Progenitor cell of endocrine pancreas (in vitro differentiated cells): Measurements from ENCODE around the gene ADAM12. TPM values are rescaled to one million over a fixed set of nuclear protein-coding genes. Genes with fewer than 3 reads are reported as not detected.

Experiments
- DNase-seq: peaks from one replicate; pipeline ENCODE4 v3.0.0; 2021; ENCODE audit warnings: low spot score; ENCODE audit not compliant: unreplicated experiment
- H3K27ac Mint-ChIP-seq: 2 replicates; pipeline ENCODE4 v1.8.0; 2021; ENCODE audit warnings: mild to moderate bottlenecking, moderate library complexity, mixed read lengths
- H3K27me3 Mint-ChIP-seq: 2 replicates; pipeline ENCODE4 v1.8.0; 2021; ENCODE audit warnings: mixed read lengths
- H3K36me3 Mint-ChIP-seq: 2 replicates; pipeline ENCODE4 v1.8.0; 2022; ENCODE audit warnings: mixed read lengths; ENCODE audit not compliant: insufficient read depth
- H3K4me1 Mint-ChIP-seq: 2 replicates; pipeline ENCODE4 v1.8.0; 2021; ENCODE audit warnings: low read depth, mixed read lengths
- H3K4me3 Mint-ChIP-seq: 2 replicates; pipeline ENCODE4 v1.8.0; 2021; ENCODE audit warnings: low read depth, mild to moderate bottlenecking, moderate library complexity, mixed read lengths
- H3K9me3 Mint-ChIP-seq: 2 replicates; pipeline ENCODE4 v1.8.0; 2021; ENCODE audit warnings: low read depth, mixed read lengths
- total RNA-seq: library from RNA; stranded (reverse); gene quantifications from 2 replicates; pipeline ENCODE4 v1.2.1, GENCODE V29; 2021
- TF ChIP-seq, protein P1 (sequence below): fragments of 200-600 bp; sonication (generic); IDR thresholded peaks from one replicate; pipeline ENCODE4 v1.5.0; 2021; ENCODE audit warnings: antibody characterized with exemption, mild to moderate bottlenecking; ENCODE audit not compliant: unreplicated experiment

Gene ADAM12
- total RNA-seq, 1 donor from 2014 or later: 1.8 TPM

DNA sequence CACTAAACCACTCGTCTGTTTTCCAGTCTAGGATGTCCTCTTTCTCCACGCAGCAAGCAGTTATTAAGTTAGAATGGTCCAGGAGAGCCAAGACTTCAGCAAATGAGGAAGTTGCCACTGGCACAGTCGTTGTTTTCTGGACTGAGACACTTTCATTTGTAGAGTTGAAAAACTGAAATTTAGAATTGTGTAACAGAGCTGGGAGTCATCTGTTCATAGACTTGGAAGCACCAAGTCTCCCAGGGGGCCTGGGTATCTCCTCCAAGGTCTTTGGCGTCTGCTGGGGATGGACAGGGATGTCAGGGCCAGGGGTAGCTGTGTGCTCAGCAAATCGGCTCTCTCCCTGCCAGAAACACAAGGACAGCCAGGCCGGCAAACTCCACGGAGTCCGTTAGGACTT, 283.5 kb downstream of the ADAM12 start:
- no peak overlapping the region for H3K4me3 Mint-ChIP-seq
- peaks cover 1% of the 10 kb centered on the region for H3K4me1 Mint-ChIP-seq
- H3K27me3 Mint-ChIP-seq: peaks cover 6% of the 10 kb centered on the region
- H3K27ac Mint-ChIP-seq: no peak overlapping the region
- TF ChIP-seq, protein P1, sequence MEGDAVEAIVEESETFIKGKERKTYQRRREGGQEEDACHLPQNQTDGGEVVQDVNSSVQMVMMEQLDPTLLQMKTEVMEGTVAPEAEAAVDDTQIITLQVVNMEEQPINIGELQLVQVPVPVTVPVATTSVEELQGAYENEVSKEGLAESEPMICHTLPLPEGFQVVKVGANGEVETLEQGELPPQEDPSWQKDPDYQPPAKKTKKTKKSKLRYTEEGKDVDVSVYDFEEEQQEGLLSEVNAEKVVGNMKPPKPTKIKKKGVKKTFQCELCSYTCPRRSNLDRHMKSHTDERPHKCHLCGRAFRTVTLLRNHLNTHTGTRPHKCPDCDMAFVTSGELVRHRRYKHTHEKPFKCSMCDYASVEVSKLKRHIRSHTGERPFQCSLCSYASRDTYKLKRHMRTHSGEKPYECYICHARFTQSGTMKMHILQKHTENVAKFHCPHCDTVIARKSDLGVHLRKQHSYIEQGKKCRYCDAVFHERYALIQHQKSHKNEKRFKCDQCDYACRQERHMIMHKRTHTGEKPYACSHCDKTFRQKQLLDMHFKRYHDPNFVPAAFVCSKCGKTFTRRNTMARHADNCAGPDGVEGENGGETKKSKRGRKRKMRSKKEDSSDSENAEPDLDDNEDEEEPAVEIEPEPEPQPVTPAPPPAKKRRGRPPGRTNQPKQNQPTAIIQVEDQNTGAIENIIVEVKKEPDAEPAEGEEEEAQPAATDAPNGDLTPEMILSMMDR: no peak
- no peaks in the 10 kb centered on the region for H3K36me3 Mint-ChIP-seq
- no peak for DNase-seq
- H3K9me3 Mint-ChIP-seq: no peaks in the 10 kb centered on the region

DNA sequence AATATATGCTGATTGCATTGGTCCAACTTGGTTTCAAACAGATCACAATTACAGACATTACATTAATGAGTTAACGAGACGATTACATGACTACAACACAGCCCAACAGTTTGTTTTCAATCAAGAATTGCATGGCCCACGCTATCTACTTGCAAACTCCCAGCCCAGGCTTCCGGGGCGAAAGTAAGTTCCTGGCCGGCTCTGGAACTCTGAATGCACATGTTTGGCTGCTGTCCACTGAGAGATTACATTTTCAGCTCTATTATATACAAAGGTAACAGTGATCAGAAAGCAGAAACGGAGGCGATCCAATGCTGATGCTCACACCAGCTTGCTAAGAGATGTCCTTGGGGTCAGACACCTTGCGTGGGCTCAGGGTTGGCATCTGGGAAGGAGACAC, 285.6 kb downstream of the ADAM12 start:
- DNase-seq: no peak
- no peak overlapping the region for H3K4me3 Mint-ChIP-seq
- H3K27ac Mint-ChIP-seq: no peak overlapping the region
- peaks cover 6% of the 10 kb centered on the region for H3K27me3 Mint-ChIP-seq
- H3K4me1 Mint-ChIP-seq: no peaks in the 10 kb centered on the region
- no peaks in the 10 kb centered on the region for H3K36me3 Mint-ChIP-seq
- H3K9me3 Mint-ChIP-seq: no peaks in the 10 kb centered on the region
- TF ChIP-seq, protein P1: no peak

DNA sequence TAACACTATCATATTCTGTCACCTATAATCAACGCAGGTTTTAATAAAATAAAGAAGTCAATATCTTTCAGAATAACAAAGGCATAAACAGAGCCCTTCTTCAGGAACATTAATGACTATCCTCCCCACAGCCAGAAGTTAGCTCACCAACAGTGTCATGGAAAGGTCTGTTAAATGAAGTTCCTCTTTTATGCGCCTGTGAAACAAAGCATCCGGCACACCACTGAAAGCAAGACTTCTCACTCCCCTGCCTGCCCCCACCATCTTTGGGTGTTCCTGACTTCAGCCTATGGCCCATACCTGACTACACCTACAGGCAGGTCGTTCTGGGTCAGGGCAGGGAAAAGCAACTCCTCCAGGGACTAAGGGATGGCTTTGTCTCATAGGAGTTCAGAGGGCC, 286.5 kb downstream of the ADAM12 start:
- Mint-ChIP-seq H3K9me3 (no peaks in the 10 kb centered on the region), H3K4me1 (no peaks in the 10 kb centered on the region), H3K27ac (no peak overlapping the region), H3K4me3 (no peak overlapping the region), H3K36me3 (no peaks in the 10 kb centered on the region), H3K27me3 (peaks cover under 1% of the 10 kb centered on the region)
- no peak for DNase-seq
- TF ChIP-seq, protein P1: no peak

DNA sequence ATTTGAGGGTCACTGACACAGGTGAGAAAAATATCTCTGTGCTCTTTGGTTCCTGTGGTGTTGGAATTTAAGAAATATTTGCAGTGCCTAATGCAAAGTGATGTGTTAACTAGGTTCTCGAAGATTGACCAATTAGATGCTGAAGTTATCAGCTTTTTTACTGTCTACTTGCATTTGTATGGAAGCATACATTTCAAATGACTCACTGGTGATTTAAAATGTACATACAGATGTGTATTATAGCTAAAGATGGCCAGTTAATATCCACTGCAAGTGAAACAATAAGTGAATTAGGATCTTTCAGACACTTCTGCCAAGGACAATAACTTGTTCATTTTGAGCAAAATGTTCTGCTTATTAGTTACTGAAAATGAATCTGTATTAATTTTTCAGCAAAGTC, 287.0 kb downstream of the ADAM12 start:
- Mint-ChIP-seq H3K4me1 (no peaks in the 10 kb centered on the region), H3K4me3 (no peak overlapping the region), H3K27ac (no peak overlapping the region), H3K36me3 (no peaks in the 10 kb centered on the region), H3K27me3 (no peaks in the 10 kb centered on the region), H3K9me3 (no peaks in the 10 kb centered on the region)
- TF ChIP-seq, protein P1: no peak
- DNase-seq: no peak

DNA sequence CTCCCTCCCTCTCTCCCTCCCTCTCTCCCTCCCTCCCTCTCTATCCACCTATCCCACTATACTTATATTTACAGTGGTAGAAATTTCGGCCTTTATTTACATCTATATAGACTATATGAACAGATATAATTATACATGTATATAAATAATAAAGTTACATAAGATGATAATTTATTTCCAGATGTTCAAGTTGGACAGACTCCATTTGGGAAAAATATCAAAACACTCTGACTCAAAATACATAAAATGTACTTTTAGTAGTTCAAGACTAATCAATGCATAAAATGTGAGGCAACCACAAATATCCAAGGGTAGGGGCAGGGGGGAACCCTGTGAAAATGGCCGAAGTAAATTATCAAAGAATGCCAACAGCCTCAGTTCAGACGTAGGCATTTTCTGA, 288.9 kb downstream of the ADAM12 start:
- no peaks in the 10 kb centered on the region for H3K9me3 Mint-ChIP-seq
- no peak overlapping the region for H3K4me3 Mint-ChIP-seq
- TF ChIP-seq, protein P1: no peak
- H3K27ac Mint-ChIP-seq: no peak overlapping the region
- H3K27me3 Mint-ChIP-seq: no peaks in the 10 kb centered on the region
- no peak for DNase-seq
- no peaks in the 10 kb centered on the region for H3K4me1 Mint-ChIP-seq
- H3K36me3 Mint-ChIP-seq: no peaks in the 10 kb centered on the region

DNA sequence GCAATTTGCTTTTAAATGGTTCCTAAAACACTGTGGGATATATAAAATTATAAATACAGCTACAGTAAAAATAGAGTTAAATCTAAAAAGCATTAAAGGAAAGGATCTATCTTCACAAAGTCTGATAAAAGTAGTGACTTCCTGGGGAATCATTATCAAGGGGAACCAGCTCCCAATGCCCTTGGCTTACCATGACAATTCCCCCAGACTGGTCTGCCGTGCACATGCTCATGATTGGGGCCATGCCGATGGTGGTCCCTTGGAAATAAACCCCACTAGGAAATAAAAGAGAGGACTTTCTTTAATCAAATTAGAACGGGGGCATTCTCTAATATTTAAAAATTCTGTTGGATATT, 290.1 kb downstream of the ADAM12 start:
- H3K9me3 Mint-ChIP-seq: no peaks in the 10 kb centered on the region
- no peaks in the 10 kb centered on the region for H3K4me1 Mint-ChIP-seq
- H3K36me3 Mint-ChIP-seq: no peaks in the 10 kb centered on the region
- H3K27ac Mint-ChIP-seq: no peak overlapping the region
- no peak overlapping the region for H3K4me3 Mint-ChIP-seq
- no peak for DNase-seq
- TF ChIP-seq, protein P1: no peak
- no peaks in the 10 kb centered on the region for H3K27me3 Mint-ChIP-seq
